Measurements from ENCODE around the gene TK2. TPM values are rescaled to one million over a fixed set of nuclear protein-coding genes. Genes with fewer than 3 reads are reported as not detected.

TK2 gene
- total and polyA plus RNA-seq, 2 experiments from 2014 or later: 1.8 to 4.2 TPM

DNA sequence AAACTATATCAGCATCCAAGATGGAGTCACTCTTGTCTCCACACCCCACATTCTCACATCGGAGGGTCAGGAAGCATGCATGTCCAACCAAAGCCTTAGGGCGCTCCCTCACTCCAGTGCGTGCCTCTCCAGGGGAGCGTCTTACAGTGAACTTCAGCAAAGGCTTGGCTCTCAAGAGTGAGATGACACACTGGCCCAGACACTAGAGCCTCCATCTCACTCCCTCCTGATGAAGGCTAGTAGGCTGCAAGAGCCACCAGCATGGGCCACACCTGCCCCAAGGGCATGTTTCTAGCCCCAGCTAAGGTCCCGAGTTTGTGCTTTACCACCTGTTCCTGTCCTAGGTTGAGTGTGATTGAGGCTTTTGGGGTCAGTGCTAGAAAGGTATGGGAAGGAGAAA lies 82.3 kb downstream of the TK2 start:
- Mint-ChIP-seq H3K27me3 (ENCODE audit: insufficient read depth, low read depth, poor library complexity) (peaks cover 6% of the 10 kb centered on the region), H3K4me1 (no peaks in the 10 kb centered on the region; the same call in 2 of the 3 replicates), H3K36me3 (ENCODE audit: low read depth) (no peaks in the 10 kb centered on the region), H3K9me3 (no peaks in the 10 kb centered on the region), H3K27ac (no peak overlapping the region), H3K4me3 (no peak overlapping the region)
- Histone ChIP-seq H3K27me3 (ENCODE audit: insufficient read depth) (no peaks in the 10 kb centered on the region), H3K4me3 (no peak overlapping the region), H3K9me2 (ENCODE audit: insufficient read depth) (0 out of 2 replicates have a peak, but pooled peaks cover 4% of the 10 kb centered on the region), H3K27ac (ENCODE audit: low read depth) (no peak overlapping the region), H3K4me1 (ENCODE audit: insufficient read depth) (no peaks in the 10 kb centered on the region), H3K4me2 (no peak overlapping the region), H3K79me2 (replicated peaks; ENCODE audit: insufficient read depth) (no peaks in the 10 kb centered on the region), H3K36me3 (ENCODE audit: insufficient read depth) (no peaks in the 10 kb centered on the region), H2AFZ (no peak overlapping the region), H3F3A (replicated peaks; ENCODE audit: low read depth) (no peaks in the 10 kb centered on the region), H4K20me1 (replicated peaks; ENCODE audit: insufficient read depth) (no peaks in the 10 kb centered on the region)
- DNase-seq (ENCODE audit: low spot score) (no peak), ATAC-seq (no peak)
- TF ChIP-seq CREB1 (CRISPR knock-in tag; IDR thresholded peaks at IDR 0.05; ENCODE audit: low read depth): no peak
- TF ChIP-seq POLR2AphosphoS5 (IDR thresholded peaks at IDR 0.05; ENCODE audit: low read depth): no peak
- TF ChIP-seq, protein P1, sequence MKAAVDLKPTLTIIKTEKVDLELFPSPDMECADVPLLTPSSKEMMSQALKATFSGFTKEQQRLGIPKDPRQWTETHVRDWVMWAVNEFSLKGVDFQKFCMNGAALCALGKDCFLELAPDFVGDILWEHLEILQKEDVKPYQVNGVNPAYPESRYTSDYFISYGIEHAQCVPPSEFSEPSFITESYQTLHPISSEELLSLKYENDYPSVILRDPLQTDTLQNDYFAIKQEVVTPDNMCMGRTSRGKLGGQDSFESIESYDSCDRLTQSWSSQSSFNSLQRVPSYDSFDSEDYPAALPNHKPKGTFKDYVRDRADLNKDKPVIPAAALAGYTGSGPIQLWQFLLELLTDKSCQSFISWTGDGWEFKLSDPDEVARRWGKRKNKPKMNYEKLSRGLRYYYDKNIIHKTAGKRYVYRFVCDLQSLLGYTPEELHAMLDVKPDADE (IDR thresholded peaks at IDR 0.05): no peak
- no peak for TF ChIP-seq STAT1 (IDR thresholded peaks at IDR 0.05; ENCODE audit: unreplicated experiment)
- no peak for TF ChIP-seq NANOG (IDR thresholded peaks at IDR 0.05; ENCODE audit: borderline replicate concordance)
- no peak for TF ChIP-seq EZH2 (IDR thresholded peaks at IDR 0.05; ENCODE audit: low read depth, unreplicated experiment)
- no peak for TF ChIP-seq EZH2phosphoT487 (IDR thresholded peaks at IDR 0.05; ENCODE audit: unreplicated experiment)
- TF ChIP-seq, protein P2, sequence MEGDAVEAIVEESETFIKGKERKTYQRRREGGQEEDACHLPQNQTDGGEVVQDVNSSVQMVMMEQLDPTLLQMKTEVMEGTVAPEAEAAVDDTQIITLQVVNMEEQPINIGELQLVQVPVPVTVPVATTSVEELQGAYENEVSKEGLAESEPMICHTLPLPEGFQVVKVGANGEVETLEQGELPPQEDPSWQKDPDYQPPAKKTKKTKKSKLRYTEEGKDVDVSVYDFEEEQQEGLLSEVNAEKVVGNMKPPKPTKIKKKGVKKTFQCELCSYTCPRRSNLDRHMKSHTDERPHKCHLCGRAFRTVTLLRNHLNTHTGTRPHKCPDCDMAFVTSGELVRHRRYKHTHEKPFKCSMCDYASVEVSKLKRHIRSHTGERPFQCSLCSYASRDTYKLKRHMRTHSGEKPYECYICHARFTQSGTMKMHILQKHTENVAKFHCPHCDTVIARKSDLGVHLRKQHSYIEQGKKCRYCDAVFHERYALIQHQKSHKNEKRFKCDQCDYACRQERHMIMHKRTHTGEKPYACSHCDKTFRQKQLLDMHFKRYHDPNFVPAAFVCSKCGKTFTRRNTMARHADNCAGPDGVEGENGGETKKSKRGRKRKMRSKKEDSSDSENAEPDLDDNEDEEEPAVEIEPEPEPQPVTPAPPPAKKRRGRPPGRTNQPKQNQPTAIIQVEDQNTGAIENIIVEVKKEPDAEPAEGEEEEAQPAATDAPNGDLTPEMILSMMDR (conservative IDR thresholded peaks at IDR 0.05; ENCODE audit: low read depth in 2 of 2): no peak
- TF ChIP-seq, protein P3, sequence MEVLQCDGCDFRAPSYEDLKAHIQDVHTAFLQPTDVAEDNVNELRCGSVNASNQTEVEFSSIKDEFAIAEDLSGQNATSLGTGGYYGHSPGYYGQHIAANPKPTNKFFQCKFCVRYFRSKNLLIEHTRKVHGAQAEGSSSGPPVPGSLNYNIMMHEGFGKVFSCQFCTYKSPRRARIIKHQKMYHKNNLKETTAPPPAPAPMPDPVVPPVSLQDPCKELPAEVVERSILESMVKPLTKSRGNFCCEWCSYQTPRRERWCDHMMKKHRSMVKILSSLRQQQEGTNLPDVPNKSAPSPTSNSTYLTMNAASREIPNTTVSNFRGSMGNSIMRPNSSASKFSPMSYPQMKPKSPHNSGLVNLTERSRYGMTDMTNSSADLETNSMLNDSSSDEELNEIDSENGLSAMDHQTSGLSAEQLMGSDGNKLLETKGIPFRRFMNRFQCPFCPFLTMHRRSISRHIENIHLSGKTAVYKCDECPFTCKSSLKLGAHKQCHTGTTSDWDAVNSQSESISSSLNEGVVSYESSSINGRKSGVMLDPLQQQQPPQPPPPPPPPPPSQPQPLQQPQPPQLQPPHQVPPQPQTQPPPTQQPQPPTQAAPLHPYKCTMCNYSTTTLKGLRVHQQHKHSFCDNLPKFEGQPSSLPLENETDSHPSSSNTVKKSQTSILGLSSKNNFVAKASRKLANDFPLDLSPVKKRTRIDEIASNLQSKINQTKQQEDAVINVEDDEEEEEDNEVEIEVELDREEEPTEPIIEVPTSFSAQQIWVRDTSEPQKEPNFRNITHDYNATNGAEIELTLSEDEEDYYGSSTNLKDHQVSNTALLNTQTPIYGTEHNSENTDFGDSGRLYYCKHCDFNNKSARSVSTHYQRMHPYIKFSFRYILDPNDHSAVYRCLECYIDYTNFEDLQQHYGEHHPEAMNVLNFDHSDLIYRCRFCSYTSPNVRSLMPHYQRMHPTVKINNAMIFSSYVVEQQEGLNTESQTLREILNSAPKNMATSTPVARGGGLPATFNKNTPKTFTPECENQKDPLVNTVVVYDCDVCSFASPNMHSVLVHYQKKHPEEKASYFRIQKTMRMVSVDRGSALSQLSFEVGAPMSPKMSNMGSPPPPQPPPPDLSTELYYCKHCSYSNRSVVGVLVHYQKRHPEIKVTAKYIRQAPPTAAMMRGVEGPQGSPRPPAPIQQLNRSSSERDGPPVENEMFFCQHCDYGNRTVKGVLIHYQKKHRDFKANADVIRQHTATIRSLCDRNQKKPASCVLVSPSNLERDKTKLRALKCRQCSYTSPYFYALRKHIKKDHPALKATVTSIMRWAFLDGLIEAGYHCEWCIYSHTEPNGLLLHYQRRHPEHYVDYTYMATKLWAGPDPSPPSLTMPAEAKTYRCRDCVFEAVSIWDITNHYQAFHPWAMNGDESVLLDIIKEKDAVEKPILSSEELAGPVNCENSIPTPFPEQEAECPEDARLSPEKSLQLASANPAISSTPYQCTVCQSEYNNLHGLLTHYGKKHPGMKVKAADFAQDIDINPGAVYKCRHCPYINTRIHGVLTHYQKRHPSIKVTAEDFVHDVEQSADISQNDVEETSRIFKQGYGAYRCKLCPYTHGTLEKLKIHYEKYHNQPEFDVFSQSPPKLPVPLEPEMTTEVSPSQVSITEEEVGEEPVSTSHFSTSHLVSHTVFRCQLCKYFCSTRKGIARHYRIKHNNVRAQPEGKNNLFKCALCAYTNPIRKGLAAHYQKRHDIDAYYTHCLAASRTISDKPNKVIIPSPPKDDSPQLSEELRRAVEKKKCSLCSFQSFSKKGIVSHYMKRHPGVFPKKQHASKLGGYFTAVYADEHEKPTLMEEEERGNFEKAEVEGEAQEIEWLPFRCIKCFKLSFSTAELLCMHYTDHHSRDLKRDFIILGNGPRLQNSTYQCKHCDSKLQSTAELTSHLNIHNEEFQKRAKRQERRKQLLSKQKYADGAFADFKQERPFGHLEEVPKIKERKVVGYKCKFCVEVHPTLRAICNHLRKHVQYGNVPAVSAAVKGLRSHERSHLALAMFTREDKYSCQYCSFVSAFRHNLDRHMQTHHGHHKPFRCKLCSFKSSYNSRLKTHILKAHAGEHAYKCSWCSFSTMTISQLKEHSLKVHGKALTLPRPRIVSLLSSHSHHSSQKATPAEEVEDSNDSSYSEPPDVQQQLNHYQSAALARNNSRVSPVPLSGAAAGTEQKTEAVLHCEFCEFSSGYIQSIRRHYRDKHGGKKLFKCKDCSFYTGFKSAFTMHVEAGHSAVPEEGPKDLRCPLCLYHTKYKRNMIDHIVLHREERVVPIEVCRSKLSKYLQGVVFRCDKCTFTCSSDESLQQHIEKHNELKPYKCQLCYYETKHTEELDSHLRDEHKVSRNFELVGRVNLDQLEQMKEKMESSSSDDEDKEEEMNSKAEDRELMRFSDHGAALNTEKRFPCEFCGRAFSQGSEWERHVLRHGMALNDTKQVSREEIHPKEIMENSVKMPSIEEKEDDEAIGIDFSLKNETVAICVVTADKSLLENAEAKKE (CRISPR knock-in tag; IDR thresholded peaks at IDR 0.05): no peak
- TF ChIP-seq, protein P4, sequence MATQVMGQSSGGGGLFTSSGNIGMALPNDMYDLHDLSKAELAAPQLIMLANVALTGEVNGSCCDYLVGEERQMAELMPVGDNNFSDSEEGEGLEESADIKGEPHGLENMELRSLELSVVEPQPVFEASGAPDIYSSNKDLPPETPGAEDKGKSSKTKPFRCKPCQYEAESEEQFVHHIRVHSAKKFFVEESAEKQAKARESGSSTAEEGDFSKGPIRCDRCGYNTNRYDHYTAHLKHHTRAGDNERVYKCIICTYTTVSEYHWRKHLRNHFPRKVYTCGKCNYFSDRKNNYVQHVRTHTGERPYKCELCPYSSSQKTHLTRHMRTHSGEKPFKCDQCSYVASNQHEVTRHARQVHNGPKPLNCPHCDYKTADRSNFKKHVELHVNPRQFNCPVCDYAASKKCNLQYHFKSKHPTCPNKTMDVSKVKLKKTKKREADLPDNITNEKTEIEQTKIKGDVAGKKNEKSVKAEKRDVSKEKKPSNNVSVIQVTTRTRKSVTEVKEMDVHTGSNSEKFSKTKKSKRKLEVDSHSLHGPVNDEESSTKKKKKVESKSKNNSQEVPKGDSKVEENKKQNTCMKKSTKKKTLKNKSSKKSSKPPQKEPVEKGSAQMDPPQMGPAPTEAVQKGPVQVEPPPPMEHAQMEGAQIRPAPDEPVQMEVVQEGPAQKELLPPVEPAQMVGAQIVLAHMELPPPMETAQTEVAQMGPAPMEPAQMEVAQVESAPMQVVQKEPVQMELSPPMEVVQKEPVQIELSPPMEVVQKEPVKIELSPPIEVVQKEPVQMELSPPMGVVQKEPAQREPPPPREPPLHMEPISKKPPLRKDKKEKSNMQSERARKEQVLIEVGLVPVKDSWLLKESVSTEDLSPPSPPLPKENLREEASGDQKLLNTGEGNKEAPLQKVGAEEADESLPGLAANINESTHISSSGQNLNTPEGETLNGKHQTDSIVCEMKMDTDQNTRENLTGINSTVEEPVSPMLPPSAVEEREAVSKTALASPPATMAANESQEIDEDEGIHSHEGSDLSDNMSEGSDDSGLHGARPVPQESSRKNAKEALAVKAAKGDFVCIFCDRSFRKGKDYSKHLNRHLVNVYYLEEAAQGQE (IDR thresholded peaks at IDR 0.05; ENCODE audit: unreplicated experiment): no peak
- TF ChIP-seq ZNF331 (CRISPR knock-in tag; IDR thresholded peaks at IDR 0.05; ENCODE audit: low read depth): no peak
- no peak for TF ChIP-seq ZNF114 (CRISPR knock-in tag; IDR thresholded peaks at IDR 0.05)
- TF ChIP-seq JUNB (IDR thresholded peaks at IDR 0.05; ENCODE audit: unreplicated experiment): no peak

All from GM23338 (cell line).